ENCODE data around the gene FBXO10.

DNA sequence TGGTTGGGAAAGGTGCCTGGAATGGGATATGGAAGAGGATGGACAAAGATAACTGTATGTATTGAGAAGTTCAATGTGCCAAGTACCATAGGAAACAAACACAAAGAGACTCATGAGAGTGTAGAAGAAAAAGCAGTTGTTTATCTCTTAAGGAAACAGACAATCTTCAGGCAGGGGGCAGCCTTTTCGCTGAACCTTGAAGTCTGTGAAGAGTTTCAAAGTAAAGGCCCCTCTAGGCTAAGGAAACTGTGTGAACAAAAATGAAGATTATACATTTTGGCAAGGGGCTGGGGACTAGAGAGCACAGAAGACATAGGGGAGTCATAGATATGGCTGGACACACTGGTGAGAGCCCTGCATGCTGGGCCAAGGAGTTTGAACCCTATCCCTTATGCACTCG is 47.1 kb upstream of the FBXO10 start:
- TF ChIP-seq, protein P1, sequence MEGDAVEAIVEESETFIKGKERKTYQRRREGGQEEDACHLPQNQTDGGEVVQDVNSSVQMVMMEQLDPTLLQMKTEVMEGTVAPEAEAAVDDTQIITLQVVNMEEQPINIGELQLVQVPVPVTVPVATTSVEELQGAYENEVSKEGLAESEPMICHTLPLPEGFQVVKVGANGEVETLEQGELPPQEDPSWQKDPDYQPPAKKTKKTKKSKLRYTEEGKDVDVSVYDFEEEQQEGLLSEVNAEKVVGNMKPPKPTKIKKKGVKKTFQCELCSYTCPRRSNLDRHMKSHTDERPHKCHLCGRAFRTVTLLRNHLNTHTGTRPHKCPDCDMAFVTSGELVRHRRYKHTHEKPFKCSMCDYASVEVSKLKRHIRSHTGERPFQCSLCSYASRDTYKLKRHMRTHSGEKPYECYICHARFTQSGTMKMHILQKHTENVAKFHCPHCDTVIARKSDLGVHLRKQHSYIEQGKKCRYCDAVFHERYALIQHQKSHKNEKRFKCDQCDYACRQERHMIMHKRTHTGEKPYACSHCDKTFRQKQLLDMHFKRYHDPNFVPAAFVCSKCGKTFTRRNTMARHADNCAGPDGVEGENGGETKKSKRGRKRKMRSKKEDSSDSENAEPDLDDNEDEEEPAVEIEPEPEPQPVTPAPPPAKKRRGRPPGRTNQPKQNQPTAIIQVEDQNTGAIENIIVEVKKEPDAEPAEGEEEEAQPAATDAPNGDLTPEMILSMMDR (IDR thresholded peaks at IDR 0.05; ENCODE audit: insufficient read depth, low read length) = no peak
- TF ChIP-seq, protein P2, sequence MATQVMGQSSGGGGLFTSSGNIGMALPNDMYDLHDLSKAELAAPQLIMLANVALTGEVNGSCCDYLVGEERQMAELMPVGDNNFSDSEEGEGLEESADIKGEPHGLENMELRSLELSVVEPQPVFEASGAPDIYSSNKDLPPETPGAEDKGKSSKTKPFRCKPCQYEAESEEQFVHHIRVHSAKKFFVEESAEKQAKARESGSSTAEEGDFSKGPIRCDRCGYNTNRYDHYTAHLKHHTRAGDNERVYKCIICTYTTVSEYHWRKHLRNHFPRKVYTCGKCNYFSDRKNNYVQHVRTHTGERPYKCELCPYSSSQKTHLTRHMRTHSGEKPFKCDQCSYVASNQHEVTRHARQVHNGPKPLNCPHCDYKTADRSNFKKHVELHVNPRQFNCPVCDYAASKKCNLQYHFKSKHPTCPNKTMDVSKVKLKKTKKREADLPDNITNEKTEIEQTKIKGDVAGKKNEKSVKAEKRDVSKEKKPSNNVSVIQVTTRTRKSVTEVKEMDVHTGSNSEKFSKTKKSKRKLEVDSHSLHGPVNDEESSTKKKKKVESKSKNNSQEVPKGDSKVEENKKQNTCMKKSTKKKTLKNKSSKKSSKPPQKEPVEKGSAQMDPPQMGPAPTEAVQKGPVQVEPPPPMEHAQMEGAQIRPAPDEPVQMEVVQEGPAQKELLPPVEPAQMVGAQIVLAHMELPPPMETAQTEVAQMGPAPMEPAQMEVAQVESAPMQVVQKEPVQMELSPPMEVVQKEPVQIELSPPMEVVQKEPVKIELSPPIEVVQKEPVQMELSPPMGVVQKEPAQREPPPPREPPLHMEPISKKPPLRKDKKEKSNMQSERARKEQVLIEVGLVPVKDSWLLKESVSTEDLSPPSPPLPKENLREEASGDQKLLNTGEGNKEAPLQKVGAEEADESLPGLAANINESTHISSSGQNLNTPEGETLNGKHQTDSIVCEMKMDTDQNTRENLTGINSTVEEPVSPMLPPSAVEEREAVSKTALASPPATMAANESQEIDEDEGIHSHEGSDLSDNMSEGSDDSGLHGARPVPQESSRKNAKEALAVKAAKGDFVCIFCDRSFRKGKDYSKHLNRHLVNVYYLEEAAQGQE (IDR thresholded peaks at IDR 0.05; ENCODE audit: insufficient replicate concordance, low read depth) = no peak
- TF ChIP-seq POLR2AphosphoS5 (IDR thresholded peaks at IDR 0.05; ENCODE audit: low read depth) = no peak
